Measurements from ENCODE around the gene MADCAM1.

DNA sequence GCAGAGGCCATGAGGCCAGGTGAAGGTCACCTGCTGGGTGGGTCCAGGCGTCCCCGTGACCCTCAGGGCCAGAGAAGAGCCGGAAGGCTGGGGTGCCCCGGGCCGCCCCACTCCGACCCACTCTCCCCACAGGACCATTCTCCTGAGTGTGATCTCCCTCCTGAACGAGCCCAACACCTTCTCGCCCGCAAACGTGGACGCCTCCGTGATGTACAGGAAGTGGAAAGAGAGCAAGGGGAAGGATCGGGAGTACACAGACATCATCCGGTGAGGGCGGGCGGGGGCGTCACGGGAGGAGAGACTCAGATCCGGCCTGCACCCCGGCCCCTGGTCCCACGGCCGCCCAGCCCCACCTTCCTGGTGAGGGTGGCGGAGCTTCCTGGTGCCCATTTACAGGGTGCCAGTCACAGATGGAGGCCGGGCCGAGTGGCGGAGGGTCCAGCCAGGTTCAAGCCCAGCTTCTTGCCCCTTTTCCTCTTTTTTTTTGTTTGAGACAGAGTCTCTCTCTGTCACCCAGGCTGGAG lies 40.7 kb downstream of the MADCAM1 start:
- TF ChIP-seq POLR2A (IDR thresholded peaks at IDR 0.05), result no peak
- TF ChIP-seq, protein P1, sequence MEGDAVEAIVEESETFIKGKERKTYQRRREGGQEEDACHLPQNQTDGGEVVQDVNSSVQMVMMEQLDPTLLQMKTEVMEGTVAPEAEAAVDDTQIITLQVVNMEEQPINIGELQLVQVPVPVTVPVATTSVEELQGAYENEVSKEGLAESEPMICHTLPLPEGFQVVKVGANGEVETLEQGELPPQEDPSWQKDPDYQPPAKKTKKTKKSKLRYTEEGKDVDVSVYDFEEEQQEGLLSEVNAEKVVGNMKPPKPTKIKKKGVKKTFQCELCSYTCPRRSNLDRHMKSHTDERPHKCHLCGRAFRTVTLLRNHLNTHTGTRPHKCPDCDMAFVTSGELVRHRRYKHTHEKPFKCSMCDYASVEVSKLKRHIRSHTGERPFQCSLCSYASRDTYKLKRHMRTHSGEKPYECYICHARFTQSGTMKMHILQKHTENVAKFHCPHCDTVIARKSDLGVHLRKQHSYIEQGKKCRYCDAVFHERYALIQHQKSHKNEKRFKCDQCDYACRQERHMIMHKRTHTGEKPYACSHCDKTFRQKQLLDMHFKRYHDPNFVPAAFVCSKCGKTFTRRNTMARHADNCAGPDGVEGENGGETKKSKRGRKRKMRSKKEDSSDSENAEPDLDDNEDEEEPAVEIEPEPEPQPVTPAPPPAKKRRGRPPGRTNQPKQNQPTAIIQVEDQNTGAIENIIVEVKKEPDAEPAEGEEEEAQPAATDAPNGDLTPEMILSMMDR (IDR thresholded peaks at IDR 0.05), result no peak
- TF ChIP-seq EP300 (IDR thresholded peaks at IDR 0.05), result no peak
- TF ChIP-seq POLR2AphosphoS5 (IDR thresholded peaks at IDR 0.05), result peak in 1 of 2 donors; percentile 35
